H9 (cell line): Measurements from ENCODE around the gene AP3D1. TPM values are rescaled to one million over a fixed set of nuclear protein-coding genes. Genes with fewer than 3 reads are reported as not detected.

Experiments
- DNase-seq: peaks from one replicate; pipeline ENCODE4 v3.0.0-alpha.2; 2017
- H2AFZ ChIP-seq: one replicate; pipeline ENCODE4 v1.6.1; 2013; ENCODE audit warnings: mild to moderate bottlenecking, low read length, control low read depth, moderate library complexity
- H2AK5ac ChIP-seq: 2 replicates; pipeline ENCODE4 v1.6.1; 2013; ENCODE audit warnings: low read length, control low read depth, mixed read lengths; ENCODE audit not compliant: insufficient read length
- H2BK120ac ChIP-seq: one replicate; pipeline ENCODE4 v1.6.1; 2013; ENCODE audit warnings: low read depth, mild to moderate bottlenecking, low read length, control low read depth, inconsistent platforms; ENCODE audit not compliant: poor library complexity, severe bottlenecking
- H2BK12ac ChIP-seq: 2 replicates; pipeline ENCODE4 v1.6.1; 2013; ENCODE audit warnings: low read length, control low read depth, mixed read lengths, low read depth; ENCODE audit not compliant: insufficient read length
- H2BK15ac ChIP-seq: 2 replicates; pipeline ENCODE4 v1.6.1; 2013; ENCODE audit warnings: low read depth, low read length, control low read depth
- H2BK20ac ChIP-seq: one replicate; pipeline ENCODE4 v1.6.1; 2013; ENCODE audit warnings: low read depth, mild to moderate bottlenecking, low read length, control low read depth, inconsistent platforms; ENCODE audit not compliant: poor library complexity, severe bottlenecking
- H2BK5ac ChIP-seq: 2 replicates; pipeline ENCODE4 v1.6.1; 2013; ENCODE audit warnings: low read length, control low read depth, mixed read lengths; ENCODE audit not compliant: insufficient read length
- H3K14ac ChIP-seq: 2 replicates; pipeline ENCODE4 v1.6.1; 2013; ENCODE audit warnings: low read length, control low read depth; ENCODE audit not compliant: insufficient read depth
- H3K18ac ChIP-seq: 2 replicates; pipeline ENCODE4 v1.6.1; 2013; ENCODE audit warnings: low read depth, mild to moderate bottlenecking, mixed read lengths, low read length, control low read depth; ENCODE audit not compliant: insufficient read length
- H3K23ac ChIP-seq: 2 replicates; pipeline ENCODE4 v1.6.1; 2013; ENCODE audit warnings: low read length, control low read depth, mixed read lengths, low read depth; ENCODE audit not compliant: insufficient read length
- H3K23me2 ChIP-seq: 2 replicates; pipeline ENCODE4 v1.6.1; 2013; ENCODE audit warnings: low read depth, mild to moderate bottlenecking, mixed read lengths, low read length, control low read depth; ENCODE audit not compliant: insufficient read length, poor library complexity, severe bottlenecking
- H3K27ac ChIP-seq: 2 replicates; pipeline ENCODE4 v1.5.1; 2013; ENCODE audit warnings: low read length, control low read depth, mixed read lengths, low read depth; ENCODE audit not compliant: insufficient read length
- H3K27me3 ChIP-seq: 2 replicates; pipeline ENCODE4 v1.6.1; 2013; ENCODE audit warnings: low read length, control low read depth, inconsistent platforms; ENCODE audit not compliant: insufficient read depth
- H3K4ac ChIP-seq: 2 replicates; pipeline ENCODE4 v1.6.1; 2013; ENCODE audit warnings: low read depth, mild to moderate bottlenecking, control low read depth, inconsistent platforms, low read length, moderate library complexity
- H3K4me1 ChIP-seq: 2 replicates; pipeline ENCODE4 v1.6.1; 2013; ENCODE audit warnings: low read length, control low read depth, inconsistent platforms; ENCODE audit not compliant: insufficient read depth
- H3K4me2 ChIP-seq: 2 replicates; pipeline ENCODE4 v1.6.1; 2013; ENCODE audit warnings: low read length, control low read depth, mixed read lengths; ENCODE audit not compliant: insufficient read length, insufficient read depth
- H3K56ac ChIP-seq: 2 replicates; pipeline ENCODE4 v1.6.1; 2013; ENCODE audit warnings: low read depth, mild to moderate bottlenecking, mixed read lengths, low read length, control low read depth; ENCODE audit not compliant: insufficient read length
- H3K79me1 ChIP-seq: 2 replicates; pipeline ENCODE4 v1.6.1; 2013; ENCODE audit warnings: low read depth, mild to moderate bottlenecking, moderate library complexity, low read length, control low read depth, inconsistent platforms; ENCODE audit not compliant: insufficient read depth, poor library complexity, severe bottlenecking
- H3K79me2 ChIP-seq: 2 replicates; pipeline ENCODE4 v1.6.1; 2013; ENCODE audit warnings: low read length, control low read depth, inconsistent platforms; ENCODE audit not compliant: insufficient read depth
- H3K9ac ChIP-seq: 2 replicates; pipeline ENCODE4 v1.6.1; 2013; ENCODE audit warnings: low read length, control low read depth, mixed read lengths; ENCODE audit not compliant: insufficient read length; ENCODE audit errors: extremely low read depth
- H3K9me3 ChIP-seq: one replicate; pipeline ENCODE4 v1.6.1; 2013; ENCODE audit warnings: low read depth, low read length, inconsistent platforms; ENCODE audit not compliant: control insufficient read depth
- H3T11ph ChIP-seq: one replicate; pipeline ENCODE4 v1.6.1; 2013; ENCODE audit warnings: mild to moderate bottlenecking, low read length, control low read depth, inconsistent platforms
- H4K20me1 ChIP-seq: one replicate; pipeline ENCODE4 v1.6.1; 2013; ENCODE audit not compliant: control insufficient read depth, insufficient read length, insufficient read depth
- H4K5ac ChIP-seq: 2 replicates; pipeline ENCODE4 v1.6.1; 2013; ENCODE audit warnings: low read depth, mild to moderate bottlenecking, mixed read lengths, low read length, control low read depth; ENCODE audit not compliant: insufficient read length
- H4K8ac ChIP-seq: replicated peaks from 2 replicates; pipeline ENCODE4 v1.6.1; 2013; ENCODE audit warnings: low read length, control low read depth, mixed read lengths, low read depth; ENCODE audit not compliant: insufficient read length
- H4K91ac ChIP-seq: 2 replicates; pipeline ENCODE4 v1.6.1; 2013; ENCODE audit warnings: low read depth, mild to moderate bottlenecking, moderate library complexity, mixed read lengths, low read length, control low read depth; ENCODE audit not compliant: insufficient read length
- H3K27ac Mint-ChIP-seq, 3 experiments: 2 replicates in 2 of 3; 3 replicates in 1 of 3; pipeline ENCODE4 v1.8.0; 2020 to 2021; ENCODE audit warnings: mixed read lengths in 3 of 3, mild to moderate bottlenecking in 1 of 3, moderate library complexity in 1 of 3
- H3K27me3 Mint-ChIP-seq: 2 replicates; pipeline ENCODE4 v1.8.0; 2021; ENCODE audit warnings: low read depth, mild to moderate bottlenecking, moderate library complexity, mixed read lengths
- H3K36me3 Mint-ChIP-seq, 3 experiments: 2 replicates in 2 of 3; 3 replicates in 1 of 3; pipeline ENCODE4 v1.8.0; 2020 to 2021; ENCODE audit warnings: low read depth in 3 of 3, mixed read lengths in 3 of 3; ENCODE audit not compliant: insufficient read depth in 1 of 3
- H3K4me1 Mint-ChIP-seq, 2 experiments: 2 replicates each; pipeline ENCODE4 v1.8.0; 2020; ENCODE audit warnings: mixed read lengths in 2 of 2
- H3K4me3 Mint-ChIP-seq, 2 experiments: 2 replicates in 1 of 2; 3 replicates in 1 of 2; pipeline ENCODE4 v1.8.0; 2020 to 2021; ENCODE audit warnings: mild to moderate bottlenecking in 2 of 2, mixed read lengths in 2 of 2, moderate library complexity in 1 of 2
- H3K9me3 Mint-ChIP-seq, 2 experiments: 2 replicates in 1 of 2; 3 replicates in 1 of 2; pipeline ENCODE4 v1.8.0; 2020; ENCODE audit warnings: mild to moderate bottlenecking in 2 of 2, mixed read lengths in 2 of 2, moderate library complexity in 1 of 2
- CTCF ChIP-seq: fragments of 200-600 bp; sonication (generic); conservative IDR thresholded peaks from 3 replicates; pipeline ENCODE4 v1.8.0; 2021; ENCODE audit warnings: antibody characterized with exemption, mild to moderate bottlenecking
- WGBS: extraction: QIAGEN DNeasy Blood & Tissue Kit; methylation state at CpG from one replicate; pipeline ENCODE4 v1.1.7; 2013; ENCODE audit warnings: missing lambda C conversion rate, low lambda C conversion rate, mixed read lengths; ENCODE audit not compliant: insufficient read length; ENCODE audit errors: extremely low coverage; 5-methylcytosine and 5-hydroxymethylcytosine counted together
- total RNA-seq: library from RNA; stranded (reverse); gene quantifications from 2 replicates; pipeline ENCODE4 v1.2.1, GENCODE V29; 2021

AP3D1 gene
- total RNA-seq, 1 experiment from 2014 or later = 142 TPM

GRCh38 chr19:2113439-2114211 lies 37.7 kb downstream of the AP3D1 start:
- no peak overlapping the region for H3K56ac ChIP-seq
- H3K4ac ChIP-seq = no peak overlapping the region
- no peak overlapping the region for H2AFZ ChIP-seq
- no peaks in the 10 kb centered on the region for H3K23me2 ChIP-seq
- H2AK5ac ChIP-seq = no peak overlapping the region
- H3K4me2 ChIP-seq = no peak overlapping the region
- no peak overlapping the region for H2BK15ac ChIP-seq
- H3T11ph ChIP-seq = no peak overlapping the region
- no peaks in the 10 kb centered on the region for H3K79me2 ChIP-seq
- no peak overlapping the region for H3K9ac ChIP-seq
- no peak overlapping the region for H4K5ac ChIP-seq
- H3K9me3 ChIP-seq = no peaks in the 10 kb centered on the region
- Mint-ChIP-seq H3K4me1 (no peaks in the 10 kb centered on the region), H3K36me3 (peaks cover 40 to 72% (median 70%) of the 10 kb centered on the region in 3 experiments), H3K4me3 (no peak overlapping the region), H3K9me3 (no peaks in the 10 kb centered on the region), H3K27ac (no peak overlapping the region), H3K27me3 (no peaks in the 10 kb centered on the region; the same call in 1 of the 2 replicates)
- no peak overlapping the region for H3K23ac ChIP-seq
- no peak overlapping the region for H2BK20ac ChIP-seq
- no peak overlapping the region for H3K27ac ChIP-seq
- no peak overlapping the region for H3K14ac ChIP-seq
- no peaks in the 10 kb centered on the region for H3K4me1 ChIP-seq
- no peak overlapping the region for H2BK5ac ChIP-seq
- no peak overlapping the region for H4K8ac ChIP-seq
- no peak overlapping the region for H2BK12ac ChIP-seq
- H4K91ac ChIP-seq = no peak overlapping the region
- TF ChIP-seq CTCF = no peak
- no peak overlapping the region for H3K18ac ChIP-seq
- no CpG with 5 or more reads among the region's 24 CpGs for WGBS
- H4K20me1 ChIP-seq = no peaks in the 10 kb centered on the region
- no peak overlapping the region for H2BK120ac ChIP-seq
- no peaks in the 10 kb centered on the region for H3K27me3 ChIP-seq
- H3K79me1 ChIP-seq = no peaks in the 10 kb centered on the region
- DNase-seq = no peak
